ENCODE measurements around the gene PKM.
"Not testable (repeated sequence)": the region's sequence is repeated elsewhere in the genome, so short reads cannot be mapped to it uniquely, and the experiment has no call there.

PKM gene

GRCh38 chr15:72175186-72176044 lies 55.6 kb downstream of the PKM start:
- DNase-seq = no peak

DNA sequence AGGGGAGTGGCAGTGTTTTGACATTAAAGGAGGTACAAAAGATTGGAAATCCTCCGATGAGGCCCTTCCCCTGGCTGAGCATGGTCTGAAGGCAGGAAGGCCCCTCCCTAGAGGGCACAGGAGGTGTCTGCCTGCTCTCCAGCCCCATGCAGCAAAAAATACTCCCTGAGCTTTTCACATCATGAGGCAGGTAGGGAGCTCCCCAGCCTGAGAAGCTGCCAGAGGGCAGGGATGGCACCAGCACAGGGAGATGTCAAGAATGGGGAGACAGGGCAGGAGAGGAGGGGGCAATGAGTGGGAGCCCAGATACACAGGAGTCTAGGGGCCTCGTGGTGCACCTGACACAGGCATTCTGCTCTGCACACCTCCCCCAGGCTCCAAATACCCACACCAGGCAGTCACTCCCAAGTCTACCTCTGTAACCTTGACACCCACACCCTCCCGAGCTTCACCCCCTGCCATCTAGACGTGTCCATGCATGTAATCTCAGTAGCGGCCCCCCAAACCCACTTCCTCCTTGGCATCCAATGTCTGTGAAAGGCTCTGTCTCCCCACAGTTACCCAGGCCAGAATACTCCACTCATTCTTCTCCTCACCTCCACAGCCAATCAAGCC lies 56.3 kb downstream of the PKM start:
- DNase-seq = no peak

DNA sequence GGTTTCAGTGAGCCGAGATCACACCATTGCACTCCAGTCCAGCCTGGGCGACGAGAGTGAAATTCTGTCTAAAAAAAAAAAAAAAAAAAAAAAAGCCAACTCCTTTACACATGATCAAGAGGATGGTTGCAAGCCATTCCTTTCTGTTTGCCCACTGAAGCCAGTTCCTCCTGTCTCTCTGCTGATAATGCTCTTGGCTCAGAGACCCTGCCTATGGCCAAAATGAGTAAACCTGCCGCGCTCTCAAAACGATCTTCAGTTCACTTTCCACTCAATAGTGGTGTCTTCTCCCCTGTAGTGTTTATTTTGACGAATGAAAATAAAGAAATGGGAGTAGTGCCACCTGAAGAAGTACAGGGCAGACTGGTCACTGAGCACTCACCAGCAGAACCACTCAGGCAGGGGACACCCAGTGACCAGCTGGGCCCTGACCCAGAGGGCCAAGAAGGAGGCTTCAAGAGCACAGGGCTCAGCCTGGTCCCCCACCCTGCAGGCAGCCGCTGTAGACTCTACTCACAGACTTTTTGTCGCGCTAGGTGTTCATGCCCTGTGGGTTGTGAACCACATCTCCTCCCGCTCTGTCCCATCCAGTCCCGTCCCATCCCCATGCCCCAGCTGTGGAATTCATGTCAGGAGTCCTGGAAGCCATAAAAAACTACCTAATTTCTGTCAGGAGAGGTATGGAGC lies 57.0 kb downstream of the PKM start:
- DNase-seq = no peak

GRCh38 chr15:72173401-72173800 lies 57.6 kb downstream of the PKM start:
- DNase-seq = no peak

DNA sequence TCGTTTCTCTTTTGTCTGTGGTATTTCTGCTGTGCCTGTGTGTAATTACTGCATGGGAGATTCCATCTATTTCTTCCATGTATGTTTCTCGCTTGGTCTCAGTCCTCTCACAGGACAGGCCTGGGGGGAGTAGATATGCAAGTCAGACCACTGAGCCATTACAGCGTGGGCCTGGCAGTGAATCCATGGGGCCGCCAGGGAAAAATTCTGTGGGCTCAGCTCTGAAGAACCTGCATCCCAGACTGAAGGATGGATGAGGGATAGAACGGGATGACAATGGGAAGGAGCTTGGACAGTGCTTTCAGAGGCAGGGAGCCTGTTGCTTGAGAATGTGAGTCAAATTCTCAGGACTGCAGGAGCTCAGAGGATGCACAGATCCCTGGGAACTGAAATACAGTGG lies 58.2 kb downstream of the PKM start:
- DNase-seq = no peak

GRCh38 chr15:72171978-72172377 lies 59.0 kb downstream of the PKM start:
- not testable (repeated sequence) for DNase-seq

GRCh38 chr15:72170691-72171090 lies 60.3 kb downstream of the PKM start:
- DNase-seq = no peak

DNA sequence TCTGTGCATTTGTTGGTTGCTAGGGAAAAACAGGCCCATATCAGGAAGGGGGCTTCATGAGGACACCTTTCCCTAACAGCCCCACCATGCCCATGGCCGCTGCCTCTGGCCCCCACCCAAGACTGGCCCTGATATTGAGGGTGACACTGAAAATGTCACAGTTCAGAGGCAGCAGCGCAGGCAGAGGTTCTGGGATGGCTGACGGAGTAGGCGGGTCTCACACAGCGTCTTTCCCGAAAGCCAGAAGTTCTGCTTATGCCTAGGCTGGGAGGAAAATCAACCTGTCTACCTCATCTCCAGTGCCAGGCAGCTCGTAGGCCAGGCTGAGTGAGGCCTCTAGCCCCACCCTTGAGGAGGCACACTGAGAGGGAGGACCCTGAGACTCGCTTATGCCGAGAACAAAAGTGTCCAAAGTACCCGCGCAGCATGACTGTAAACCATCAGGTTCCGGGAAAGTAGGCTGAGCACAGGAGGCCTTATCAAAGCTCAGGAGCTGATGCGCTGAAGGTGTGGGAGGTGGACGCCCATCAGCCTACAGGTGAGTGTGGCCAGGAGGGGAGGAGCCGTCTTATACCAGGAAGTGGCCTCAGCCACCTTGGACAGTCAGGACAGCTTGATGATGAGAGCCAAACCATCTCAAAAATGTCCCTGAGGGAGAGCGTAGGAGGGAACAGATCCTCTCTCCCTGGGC lies 60.9 kb downstream of the PKM start:
- DNase-seq = no peak

DNA sequence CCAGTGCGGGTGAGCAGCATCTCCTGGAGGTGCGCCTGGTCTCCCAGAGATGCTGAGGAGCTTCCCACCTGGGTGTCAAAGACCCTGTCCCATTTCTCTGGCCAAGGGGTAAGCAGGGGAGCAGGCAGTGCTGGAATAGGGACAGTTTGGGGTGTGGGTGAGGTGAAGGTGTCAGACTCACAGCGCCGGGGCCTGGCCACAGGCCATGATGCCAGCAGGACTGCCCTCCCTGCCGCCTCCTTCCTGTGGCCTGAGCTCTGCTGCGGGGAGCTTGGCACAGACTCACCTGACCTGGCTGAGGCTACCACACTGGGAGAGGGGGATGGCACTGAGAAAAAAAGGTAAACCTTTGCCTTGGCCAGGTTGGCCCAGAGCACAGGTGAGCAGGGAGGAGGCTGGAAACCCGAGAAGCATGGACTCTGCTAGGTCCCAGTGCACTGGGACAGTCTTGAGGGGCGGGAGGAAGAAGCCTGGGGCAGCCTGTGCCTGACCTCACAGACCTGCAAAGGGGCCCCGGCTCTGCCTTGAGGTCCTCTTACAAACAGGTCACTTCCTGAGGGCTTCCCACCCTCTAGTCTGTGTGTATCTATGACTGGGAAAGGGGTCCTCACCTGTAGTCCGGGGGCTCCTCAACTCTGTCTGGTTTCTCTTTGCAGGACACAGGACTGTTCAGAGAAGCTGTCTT lies 61.6 kb downstream of the PKM start:
- no peak for DNase-seq

DNA sequence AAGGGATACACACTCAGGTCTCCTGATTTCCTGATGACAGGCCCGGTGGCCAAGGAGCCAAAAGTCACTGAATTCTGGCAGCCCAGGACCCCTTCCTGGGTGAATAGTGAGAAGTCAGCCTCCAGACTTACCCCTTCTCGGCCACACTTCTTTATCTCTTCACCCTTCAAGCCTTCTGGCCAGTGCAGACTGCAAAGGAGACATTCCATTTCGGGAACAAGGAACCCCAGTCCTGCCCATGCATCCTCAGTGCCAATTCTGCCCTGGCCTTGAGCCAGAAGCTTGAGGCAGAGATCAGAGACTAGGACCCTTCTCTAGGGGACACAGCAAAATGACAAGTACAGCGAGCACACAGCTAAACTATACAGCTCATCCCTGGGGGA lies 62.2 kb downstream of the PKM start:
- DNase-seq = no peak

- DNase-seq = peak; percentile 51
Observed at GRCh38 chr15:72168131-72168807, 62.7 kb downstream of the PKM start.

DNA sequence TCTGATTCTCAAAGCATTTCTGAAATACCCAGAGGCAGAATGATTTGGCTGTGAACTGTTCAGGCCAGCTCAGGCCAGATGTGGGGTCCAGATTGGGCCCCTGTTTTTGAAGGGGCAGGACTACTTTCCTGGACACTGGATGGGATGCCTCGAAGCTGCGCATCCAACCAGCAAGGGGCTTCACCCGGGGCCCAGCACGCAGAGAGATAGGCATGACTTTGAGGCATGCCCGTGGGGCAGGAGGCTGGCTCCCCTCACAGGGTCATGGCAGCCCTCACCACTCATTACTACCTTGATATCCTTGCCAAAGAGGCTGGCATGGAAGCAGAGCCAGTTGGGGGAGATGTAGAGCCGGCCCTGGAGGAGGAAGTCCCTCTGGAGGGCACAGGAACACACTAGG lies 63.5 kb downstream of the PKM start:
- DNase-seq = no peak

- DNase-seq = no peak
Observed at GRCh38 chr15:72166716-72167417, 64.1 kb downstream of the PKM start.

DNA sequence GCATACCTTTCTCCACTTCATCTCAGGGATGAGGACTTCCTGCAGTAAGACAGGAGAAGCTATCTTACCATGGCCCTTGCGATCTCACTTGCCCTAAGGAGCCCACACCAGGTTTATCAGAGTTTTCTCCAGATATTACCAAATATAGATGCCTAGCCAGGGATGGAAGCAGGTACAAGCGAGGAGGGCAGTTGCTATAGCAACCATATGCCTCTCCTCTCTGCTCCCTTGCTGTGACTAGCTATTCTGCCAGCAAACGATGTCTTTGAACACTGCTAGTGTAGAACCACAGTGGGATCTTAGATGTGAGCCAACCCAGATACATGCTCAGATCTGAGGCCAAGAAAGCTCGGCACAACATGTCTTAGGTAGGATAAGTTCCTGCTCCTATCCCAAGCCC lies 67.3 kb downstream of the PKM start:
- DNase-seq = no peak

GRCh38 chr15:72162569-72162968 lies 68.4 kb downstream of the PKM start:
- no peak for DNase-seq

- DNase-seq = no peak
Observed at GRCh38 chr15:72161361-72162132, 69.4 kb downstream of the PKM start.

DNA sequence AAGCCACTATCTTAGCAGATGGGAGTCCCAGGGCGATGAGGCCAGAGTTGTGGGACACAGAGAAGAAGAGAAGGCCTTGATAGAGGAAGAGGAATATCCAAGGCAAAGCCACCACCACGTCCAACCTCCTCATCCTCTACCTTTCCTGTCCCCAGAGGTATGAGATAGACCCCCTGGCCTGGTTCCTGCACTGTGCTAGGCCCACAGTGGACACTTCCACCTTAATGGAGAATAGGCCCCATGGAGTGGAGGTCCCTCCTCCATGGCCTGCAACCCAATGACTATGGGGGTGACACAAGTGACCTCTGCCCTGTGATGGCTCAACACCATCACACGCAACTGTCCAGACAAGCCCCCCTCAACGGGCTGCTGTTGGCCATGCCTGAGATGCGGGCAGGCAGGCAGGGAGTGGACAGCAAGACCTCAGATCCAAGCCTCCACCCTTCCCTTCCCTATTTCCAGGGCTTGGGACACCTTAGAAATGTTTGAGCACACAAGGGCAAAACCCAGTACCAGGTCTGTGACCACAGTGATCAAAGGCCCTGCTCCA lies 70.2 kb downstream of the PKM start:
- DNase-seq = no peak

DNA sequence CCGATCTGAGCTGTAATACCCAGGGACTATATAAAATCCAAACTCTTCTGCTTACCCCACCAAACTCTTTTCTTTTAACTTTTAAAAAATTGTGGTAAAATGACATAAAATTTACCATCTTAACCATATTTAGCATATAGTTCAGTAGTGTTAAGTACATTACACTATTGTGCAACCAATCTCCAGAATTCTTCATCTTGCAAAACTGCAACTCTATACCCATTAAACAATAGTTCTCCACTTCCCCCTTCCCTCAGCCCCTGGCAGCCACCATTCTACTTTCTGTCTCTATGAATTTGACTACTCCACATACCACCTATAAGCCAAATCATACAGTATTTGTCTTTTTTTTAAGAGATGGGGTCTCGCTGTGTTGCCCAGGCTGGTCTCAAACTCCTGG lies 74.1 kb downstream of the PKM start:
- no peak for DNase-seq

DNA sequence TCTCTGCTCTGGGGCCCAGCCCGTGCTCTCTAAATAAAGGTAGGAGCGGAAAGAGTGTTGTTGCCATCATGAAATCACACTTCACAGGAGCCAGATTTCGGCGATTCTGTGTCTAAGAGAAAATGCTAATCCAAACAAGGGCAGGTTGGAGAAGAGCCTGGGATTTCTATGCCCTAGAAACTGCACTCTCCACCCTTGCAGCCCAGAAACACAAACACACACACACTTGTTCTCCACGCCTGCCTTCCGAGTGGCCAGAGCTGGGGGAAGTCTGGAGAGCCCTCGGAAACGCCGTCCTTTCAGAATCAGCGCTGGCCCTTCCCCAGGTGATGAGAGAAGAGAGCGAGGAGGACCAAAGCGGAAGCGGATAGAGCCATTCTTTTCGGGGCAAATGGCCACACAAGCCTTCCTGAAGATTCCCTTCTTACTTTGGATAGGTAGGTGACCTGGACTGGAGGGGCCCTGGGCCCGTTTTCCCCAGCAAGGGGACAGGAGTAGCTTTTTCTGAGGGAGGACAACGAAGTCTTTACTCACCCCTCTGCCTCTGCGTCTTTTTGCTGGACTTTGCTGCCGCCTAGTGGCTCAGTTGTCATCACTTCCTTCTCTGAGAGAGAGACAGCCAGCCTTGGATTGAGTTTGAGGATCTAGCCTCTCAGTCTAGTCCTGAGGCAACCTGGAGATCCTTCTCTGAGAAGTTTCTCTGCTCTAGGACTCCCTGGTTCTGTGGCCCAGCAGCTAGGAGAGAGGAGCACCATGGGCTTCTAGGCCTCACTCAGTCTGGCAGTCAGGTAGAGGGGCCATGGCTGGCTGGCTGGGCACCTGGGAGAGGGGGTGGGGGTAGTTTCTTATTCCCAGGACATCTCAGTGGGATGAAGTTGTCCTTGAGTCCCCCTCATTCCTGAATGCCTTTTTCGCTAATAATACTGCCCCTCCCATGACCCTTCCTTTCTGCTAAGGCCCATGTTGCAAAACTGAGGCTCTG lies 75.1 kb downstream of the PKM start:
- peak; percentile 96 for DNase-seq
